ENCODE results near the gene BSN.
"Not testable (repeated sequence)": the region's sequence is repeated elsewhere in the genome, so short reads cannot be mapped to it uniquely, and the experiment has no call there.

Gene BSN

DNA sequence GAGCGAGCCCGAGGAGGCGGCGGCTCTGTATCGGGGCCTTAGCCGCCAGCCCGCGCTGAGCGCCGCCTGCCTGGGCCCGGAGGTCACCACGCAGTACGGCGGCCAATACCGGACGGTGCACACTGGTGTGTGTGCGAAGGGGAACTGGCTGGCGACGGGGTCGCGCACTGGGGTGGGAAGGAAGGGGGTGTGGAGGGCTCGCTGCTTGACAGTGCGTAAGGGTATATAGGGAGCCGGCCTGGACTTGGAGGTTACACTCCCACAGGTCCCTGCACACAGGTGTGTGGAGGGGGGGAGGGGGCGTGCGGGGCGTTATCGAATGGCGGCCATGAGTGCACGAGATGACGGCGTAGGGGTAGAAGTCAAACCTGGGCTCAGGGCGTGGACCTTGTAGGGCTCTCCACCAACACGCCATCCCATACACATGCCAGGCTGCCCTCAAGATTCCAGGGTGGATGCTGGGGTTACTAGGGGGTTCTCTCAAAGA, 120.3 kb downstream of the BSN start:
- no peak for DNase-seq

DNA sequence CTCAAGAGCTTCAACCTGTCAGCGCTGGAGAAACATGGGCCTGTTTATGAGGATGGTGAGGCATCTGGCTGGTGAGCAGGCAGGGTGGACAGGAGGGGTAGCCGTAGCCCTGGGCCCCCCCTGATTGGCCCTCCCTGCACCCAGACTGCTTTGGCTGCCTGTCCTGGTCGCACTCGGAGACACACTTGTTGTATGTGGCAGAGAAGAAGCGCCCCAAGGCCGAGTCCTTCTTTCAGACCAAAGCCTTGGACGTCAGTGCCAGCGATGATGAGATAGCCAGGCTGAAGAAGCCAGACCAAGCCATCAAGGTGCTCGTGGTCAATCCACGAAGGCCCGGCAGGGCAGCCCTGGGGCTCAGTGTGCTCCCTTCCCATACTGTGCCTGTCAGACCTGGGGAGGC, 121.6 kb downstream of the BSN start:
- DNase-seq, result no peak

DNA sequence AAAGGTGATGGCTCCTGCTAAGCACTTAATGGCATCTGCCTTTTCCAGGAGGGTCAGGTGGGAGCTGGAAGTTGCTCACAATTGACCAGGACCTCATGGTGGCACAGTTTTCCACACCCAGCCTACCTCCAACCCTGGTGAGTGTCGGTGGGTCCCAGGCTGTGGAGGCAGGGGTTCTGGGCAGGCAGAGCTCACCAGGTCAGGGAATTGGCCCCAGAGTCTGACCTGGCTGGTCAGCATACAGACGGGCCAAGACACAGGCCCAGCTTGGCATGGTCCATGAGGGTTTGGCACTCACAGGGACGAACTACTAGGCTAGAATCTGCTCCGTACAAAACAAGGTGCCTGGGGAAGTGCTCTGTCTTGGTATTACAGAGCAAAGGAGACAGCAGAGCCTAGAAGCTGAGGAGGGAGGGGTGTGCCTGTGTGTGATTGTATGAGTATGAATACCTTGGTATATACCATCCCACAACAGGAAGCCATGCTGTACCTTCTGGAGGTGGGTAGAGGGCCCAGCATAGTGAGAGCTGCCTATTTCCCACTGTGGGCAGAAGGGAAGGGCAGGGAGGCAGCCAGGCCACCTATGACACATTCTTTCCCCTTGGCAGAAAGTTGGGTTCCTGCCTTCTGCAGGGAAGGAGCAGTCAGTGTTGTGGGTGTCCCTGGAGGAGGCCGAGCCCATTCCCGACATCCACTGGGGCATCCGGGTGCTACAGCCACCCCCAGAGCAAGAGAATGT, 126.4 kb downstream of the BSN start:
- no peak for DNase-seq

DNA sequence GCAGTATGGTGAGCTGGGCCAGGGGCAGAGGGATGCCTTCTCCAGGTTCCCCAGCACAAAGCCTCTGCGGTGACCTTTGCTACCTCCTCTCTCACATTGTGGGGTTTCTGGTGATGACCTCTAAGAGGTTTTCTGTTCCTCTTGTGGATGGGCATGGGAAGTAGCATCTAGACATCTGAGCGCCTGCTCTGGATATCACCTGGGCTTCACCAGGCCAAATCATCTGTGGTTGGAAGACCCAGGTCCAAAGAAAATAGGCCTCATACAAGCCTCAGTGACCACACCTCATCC, 126.9 kb downstream of the BSN start:
- DNase-seq, result no peak

DNA sequence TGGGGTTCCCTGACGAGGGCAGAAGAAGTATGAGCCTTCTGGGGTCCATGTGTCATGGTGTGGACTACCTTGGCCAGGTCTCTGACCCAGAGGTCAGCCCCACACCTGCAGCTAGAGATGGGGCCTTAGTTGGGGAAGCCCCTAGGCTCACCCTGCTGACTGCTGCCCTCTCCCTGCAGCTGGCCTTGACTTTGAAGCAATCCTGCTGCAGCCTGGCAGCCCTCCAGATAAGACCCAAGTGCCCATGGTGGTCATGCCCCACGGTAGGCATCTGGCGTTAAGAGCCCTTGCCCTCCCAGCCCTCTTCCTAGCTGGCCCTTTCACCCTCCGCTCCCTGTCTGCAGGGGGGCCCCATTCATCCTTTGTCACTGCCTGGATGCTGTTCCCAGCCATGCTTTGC, 127.3 kb downstream of the BSN start:
- DNase-seq, result no peak

DNA sequence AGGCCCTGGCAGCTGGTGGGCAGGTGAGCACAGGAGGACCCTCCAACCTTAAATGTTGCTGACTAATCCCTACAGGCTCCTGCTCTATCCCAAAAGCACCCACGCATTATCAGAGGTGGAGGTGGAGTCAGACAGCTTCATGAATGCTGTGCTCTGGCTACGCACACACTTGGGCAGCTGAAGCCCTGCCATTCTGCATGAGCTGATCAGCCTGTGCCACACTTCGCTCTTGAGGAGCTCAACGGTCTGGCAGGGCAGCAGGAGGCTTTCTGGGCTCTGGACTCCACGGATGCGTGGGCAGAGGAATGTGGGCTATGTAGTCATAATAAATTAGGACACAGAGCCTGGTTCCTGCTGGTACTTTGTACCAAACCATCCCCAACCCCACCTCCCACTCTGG, 128.9 kb downstream of the BSN start:
- no peak for DNase-seq

DNA sequence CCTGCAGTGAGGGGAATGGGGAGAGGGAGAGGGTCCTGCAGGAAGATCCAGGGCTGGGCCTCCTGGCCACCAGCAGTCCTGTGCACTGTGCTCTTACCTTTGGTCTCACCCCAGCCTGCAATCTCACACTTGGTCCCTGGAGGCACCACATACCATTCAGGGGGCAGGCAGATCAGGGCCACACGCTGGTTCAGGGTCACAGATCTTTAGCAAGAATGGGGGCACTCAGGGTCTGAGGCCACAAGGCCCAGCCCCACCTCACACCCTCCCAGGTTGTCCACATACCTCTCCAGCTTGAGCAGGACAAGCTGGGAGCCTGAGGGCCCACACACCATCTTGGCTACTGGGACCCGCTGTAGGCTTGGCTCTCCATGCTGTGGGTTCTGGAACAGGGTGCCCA, 130.2 kb downstream of the BSN start:
- DNase-seq, result not testable (repeated sequence)

DNA sequence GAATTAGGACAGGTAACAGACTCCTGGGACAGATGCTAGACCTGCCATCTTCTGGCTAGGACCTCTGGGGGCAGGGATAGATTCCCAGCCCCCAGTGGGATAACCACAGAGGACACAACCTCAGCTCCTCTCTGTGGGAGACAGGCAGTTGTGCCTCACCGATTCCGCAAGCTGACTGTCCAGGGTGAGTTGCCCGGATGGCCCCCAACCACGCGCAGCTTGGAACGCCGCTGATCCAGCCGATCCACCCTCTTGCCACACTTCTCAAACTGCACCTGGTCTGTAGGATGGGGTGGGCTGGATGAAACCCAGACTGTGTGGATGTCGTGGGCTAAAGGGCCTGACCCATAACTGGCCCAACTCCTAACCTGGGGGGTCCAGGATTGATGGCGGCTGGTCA, 130.8 kb downstream of the BSN start:
- DNase-seq, result not testable (repeated sequence)

DNA sequence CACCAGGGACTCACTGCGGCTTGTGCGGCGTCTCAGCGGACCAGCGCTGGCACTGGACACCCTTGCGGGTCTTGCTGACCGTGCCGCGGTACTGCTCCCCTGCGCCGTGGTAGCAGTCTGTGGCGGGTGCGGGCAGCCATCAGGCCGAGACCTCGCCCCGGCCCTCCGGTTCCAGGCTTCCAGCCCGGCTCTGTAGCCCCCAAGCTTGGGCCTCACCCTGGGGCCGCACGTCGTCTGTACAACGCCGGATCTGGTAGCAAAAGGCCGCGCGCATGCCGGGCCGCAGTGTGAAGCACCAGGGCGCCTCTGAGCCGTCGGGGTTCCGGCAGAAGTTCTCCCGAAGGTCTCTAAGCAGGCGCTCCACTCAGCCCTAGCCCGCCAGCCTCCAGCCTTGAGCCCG, 131.6 kb downstream of the BSN start:
- not testable (repeated sequence) for DNase-seq

DNA sequence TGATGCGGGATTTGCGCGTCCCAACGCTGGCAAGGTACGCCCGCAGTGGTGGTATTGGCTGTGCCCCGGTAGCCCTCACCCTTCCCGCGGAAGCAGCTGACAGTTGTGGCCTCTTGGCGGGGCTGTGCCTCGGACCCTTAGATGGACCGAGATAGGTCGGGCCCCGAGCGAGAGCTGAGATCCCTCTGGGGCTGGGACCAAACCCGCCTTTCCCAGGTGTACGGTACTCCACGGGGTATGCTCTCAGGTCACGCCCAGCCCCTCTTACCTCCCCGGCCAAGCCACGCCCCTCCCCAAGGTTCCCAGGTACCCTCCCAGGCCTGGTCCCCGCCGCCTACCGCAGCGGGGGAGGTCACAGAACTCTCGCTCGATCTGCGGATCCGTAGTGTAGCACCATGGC, 132.1 kb downstream of the BSN start:
- not testable (repeated sequence) for DNase-seq

DNA sequence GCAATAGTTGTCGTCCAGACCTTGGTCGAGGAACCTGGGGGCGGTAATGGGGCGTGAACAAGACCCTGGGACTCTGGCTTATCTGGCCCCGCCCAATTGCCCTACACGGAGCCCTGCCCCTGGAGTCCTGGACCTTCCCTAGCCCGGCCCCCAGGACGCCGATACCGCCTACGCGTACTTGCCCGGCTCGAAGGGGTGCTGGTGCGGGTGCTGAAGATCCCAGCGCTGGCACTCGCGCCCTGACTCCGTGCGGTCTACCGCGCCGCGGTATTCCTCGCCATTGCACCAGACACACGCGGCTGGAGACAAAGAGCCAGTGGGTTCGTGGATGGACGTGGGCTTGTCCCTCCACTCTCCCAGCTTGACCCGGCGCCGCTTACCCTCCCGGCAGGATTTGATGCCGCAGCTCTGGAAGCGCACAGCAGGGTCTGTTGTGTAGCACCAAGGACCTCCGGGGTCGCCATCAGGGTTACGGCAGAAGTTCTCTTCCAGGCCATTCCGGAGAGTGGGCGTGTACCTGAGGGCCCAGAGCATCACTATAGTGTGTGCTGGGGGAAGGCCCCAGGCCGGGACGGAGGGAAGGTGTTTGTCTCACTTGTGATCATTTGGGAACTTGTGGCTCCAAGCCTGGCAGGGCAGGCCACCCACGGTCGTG, 132.6 kb downstream of the BSN start:
- not testable (repeated sequence) for DNase-seq

DNA sequence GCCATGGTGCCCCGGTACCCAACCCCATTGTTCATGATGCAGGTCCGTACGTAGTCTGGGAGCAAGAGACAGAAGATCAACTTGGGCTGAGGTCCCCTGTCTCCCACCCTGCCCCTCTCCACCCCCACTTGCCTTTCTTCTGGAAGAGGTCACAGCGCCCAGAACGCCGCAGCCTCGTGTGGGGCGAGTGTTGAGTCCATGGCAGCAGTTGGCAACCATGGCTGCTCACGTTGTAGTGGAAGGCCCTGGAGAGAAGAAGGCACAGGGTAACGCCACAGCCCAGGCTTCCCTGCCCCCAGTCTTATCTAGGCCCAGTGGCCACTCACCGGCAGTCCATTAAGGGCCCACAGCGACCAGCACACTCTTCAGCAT, 133.1 kb downstream of the BSN start:
- not testable (repeated sequence) for DNase-seq

DNA sequence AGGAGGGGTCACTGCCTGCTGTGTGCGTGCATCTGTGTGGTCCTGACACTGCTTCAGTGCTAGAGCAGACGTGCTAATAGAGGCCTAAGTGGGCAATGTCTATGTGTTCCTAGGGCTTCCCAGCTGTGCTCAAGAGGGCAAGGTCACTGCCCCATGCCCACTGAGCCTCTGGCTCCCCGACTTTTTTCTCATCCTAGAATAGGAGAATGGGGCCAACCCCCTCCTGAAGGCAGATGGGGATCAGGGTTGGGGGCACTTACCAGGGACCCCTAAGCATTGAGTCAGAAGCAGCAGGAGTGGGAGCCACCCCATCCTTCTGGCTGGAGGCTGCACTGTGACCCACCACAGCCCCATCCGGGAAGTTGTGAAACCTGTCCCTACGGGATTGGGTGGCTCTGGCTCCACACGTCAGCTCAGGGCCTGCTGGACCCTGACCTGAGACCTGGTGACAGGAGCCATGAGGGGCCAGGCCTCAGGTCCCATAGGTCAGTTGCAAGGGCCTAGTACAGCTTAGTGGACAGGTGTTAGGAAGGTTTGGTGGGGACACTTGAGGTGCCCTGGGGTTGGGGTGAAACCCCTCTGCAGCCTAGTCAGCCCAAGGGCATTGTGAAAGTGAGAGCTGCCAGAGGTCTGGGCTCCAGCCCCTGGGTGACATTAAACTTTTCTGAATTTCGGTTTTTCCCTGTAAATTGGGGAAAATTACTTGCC, 134.2 kb downstream of the BSN start:
- not testable (repeated sequence) for DNase-seq

DNA sequence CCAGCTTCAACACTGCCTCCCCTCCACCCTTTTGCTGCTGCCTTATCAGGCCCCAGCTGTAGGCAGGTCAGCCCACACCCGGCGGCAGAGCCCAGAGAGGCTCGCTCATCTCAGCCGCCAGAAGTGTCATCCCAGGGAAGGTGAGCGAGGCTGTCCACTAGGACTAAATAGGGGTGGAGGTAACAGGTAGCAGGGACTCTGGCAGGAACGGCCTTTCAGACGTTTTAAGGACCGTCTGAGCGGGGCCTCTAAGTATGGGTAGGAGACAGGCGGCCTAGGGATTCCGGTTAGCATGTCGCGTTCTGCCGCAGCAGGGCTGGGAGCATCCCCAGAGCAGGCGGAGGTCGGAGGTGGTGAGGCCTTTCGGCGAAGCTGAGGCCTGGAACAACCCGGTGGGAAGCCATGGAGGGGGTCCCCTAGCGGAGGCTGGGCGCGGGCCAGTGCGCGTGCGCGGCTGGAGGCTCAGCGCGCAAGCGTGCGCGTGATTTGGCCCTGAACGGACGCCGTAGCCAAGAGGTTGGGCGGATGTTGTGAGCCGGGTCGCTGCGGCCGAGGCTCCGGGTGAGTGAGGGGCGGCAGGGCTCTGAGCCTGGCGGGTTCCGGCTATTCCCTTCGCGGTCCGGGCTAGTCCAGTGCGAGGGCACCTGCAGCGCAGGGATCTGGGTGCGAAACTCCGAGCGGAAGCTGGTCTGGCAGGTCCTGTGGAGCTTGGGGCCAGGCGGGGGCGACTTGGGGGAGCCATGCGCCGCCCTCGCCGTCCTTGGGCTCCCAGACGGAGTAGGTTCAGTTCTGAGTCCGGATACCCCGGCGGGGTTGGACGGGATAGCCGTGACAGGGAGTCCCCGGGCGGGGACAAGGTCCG, 135.0 kb downstream of the BSN start, which contains the start of the genes MST1 and RNF123:
TSS of gene MST1 (minus strand) at position 429 of the 862 bp plus-strand sequence. CDS start 783 bp downstream, outside the sequence.
TSS of gene RNF123 (plus strand) at position 512 of the 862 bp plus-strand sequence. CDS start 1,609 bp downstream, outside the sequence.
- peak; percentile 90 for DNase-seq

DNA sequence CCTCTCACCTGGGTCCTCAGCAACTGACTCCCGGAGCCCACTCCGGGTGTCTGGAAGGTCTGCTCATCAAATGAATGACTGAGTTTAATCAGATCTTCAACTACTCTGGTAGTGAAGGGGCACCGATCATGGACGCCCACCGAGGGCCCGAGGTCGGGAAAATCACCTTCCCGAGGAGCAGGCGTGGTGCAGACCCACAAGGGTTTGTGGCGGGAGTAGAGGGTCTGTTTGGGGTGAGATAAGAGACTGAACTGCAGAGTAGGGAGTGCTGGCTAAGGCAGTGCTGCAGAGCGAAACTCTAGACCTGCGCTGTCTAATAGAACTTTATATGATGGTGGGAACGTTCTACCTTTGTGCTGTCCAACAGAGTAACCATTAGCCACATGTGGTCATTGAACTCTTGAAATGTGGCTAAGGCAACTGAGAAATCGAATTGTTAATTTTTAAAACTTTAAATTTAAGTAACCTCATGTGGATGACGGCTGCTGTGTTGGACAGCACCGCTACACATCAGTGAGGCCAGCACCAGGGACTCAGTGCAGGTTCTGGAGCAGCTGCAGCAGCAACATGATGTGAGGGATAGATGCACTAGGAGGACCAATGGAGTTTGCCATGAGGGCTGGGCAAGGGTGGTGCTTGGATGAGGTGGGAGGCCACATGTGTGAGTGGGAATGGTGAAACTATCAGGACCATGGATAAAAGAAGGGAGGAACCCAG, 135.8 kb downstream of the BSN start:
- DNase-seq, result not testable (repeated sequence)

DNA sequence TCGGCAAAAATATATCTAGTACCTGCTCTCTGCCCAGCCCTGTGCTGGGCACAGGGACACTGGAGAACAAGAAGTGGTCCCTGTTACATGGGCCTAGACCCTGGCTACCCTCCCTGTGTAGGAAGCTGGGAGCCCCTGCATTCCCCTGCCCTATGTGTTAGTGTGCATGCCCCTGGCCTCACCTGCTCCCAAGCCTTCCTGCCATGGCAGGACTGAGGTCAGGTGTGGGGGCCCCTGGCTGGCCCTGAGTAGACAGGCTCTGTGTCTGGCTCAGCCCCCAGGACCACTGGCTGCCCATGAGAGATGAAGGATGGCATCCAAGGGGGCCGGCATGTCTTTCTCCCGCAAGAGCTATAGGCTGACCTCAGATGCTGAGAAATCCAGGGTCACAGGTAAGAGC, 136.6 kb downstream of the BSN start:
- DNase-seq, result not testable (repeated sequence)

DNA sequence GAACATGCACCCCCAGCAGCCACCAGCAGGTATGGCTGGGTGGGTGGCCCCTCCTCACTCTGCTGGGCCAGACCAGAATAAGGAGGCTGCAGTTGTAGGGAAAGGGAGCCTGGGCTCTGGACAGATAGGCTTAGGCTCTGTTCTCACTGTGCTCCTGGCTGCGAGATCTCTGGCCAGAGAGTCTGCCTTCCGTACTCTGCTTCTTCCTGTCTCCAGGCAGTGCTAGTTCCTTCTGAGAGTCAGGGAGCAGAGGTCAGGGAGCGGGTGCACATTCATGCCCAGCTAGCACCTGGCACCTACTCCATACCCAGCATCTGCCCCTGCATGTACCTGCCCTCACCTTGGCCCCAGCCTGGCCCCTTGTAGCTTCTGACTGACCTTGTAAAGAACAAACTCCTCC, 137.2 kb downstream of the BSN start:
- DNase-seq, result not testable (repeated sequence)

DNA sequence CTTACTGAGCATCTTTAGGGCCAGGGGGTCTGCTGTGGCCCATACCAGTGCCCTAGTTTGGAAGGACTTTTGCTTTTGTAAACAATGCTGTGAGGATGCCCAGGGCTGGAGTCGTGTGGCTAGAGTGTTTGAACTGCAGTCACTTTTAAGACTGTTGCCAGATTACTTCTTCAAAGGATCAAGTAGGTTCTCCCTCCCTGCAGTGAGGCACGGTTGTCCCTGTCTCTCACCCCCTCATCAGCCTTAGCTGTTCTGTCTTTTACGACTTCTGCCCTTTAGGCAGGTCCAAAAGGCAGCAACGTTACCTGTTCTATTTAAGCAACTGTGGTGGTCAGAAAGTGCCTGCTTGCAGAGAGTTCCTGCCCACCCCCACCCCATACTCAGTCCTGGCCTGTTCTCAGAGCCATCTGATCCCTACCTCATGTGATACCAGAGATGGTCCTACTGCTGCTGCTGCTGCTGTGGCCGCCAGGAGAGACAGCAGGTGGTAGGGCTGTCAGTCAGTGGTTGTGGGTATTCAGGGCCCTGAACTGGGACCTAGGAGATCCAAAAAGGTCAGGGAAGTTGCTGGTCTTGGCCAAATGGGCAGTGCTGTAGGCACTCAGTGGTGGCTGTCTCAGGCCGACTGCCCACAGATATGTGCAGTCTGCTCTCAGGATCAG, 140.3 kb downstream of the BSN start:
- DNase-seq, result not testable (repeated sequence)

DNA sequence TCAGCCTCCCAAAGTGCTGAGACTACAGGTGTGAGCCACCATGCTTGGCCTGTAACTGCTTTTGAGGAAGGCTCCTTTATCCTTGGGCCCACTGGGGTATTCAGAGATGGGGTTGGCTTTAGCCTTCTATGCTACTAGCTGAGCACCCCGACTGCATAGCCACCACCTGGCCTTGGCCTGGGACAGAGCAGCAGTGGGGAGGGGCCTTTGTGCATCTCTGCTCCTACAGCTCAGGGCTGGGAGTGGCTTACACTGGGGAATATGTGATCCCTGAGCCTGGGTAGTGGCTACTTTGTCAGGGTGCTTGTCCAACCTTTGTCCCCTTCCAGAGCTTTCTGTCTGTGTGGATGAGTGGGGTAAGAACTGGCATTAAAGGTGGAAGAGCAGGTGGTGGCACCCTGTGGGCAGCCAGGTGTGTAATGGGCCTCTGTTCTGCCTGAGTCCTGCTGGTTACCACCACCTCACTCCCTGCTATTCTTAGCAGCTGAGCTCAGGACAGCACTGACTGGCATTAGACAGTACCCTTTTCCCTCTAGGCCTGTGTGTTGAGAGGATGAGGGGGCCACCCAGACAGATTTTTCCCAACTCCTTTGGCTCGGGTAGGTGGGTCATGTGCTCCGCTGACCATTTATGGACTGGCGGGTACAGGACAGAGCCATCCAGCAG, 141.2 kb downstream of the BSN start:
- not testable (repeated sequence) for DNase-seq

DNA sequence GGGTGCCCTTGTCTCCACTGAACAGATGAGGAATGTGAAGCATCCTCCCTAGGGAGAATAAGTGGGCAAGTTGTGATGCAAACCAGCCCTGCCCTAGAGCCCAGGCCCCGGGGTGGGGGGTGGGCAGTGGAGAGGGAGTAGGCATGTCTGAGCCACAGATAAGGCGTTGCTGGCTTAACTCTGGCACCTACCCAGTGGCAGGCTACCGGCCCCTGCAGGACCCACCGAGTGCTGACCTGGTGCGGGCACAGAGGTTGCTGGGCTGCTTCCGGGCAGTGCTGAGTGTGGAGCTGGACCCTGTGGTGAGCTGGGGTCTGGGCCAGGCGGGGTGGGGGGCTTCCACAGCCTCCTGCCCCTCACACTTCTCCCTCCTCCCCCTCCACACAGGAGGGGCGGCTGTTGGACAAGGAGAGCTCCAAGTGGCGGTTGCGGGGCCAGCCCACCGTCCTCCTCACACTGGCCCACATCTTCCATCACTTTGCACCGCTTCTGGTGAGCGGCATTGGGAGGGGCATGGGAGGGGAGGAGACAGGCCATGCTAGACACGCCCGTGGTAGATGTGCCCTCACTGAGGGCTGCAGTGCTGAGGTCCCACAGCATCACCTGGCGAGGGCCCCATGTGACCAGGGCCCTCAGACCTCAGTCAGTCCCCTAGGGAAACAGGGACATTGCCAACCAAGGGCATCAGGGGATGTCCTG, 145.2 kb downstream of the BSN start:
- no peak for DNase-seq
